NCI-H146 treated with DMSO at 0.1 percent for 48 hours (cell line): ENCODE measurements around the gene HIP1R.
A peak's percentile ranks its signal among the peaks of the same experiment; 100 is the strongest.
"Not testable (repeated sequence)": the region's sequence is repeated elsewhere in the genome, so short reads cannot be mapped to it uniquely, and the experiment has no call there.

Experiments
- DNase-seq: peaks from one replicate; lab custom pipeline; 2025; ENCODE audit not compliant: unreplicated experiment; lab: John Stamatoyannopoulos, UW

HIP1R gene

DNA sequence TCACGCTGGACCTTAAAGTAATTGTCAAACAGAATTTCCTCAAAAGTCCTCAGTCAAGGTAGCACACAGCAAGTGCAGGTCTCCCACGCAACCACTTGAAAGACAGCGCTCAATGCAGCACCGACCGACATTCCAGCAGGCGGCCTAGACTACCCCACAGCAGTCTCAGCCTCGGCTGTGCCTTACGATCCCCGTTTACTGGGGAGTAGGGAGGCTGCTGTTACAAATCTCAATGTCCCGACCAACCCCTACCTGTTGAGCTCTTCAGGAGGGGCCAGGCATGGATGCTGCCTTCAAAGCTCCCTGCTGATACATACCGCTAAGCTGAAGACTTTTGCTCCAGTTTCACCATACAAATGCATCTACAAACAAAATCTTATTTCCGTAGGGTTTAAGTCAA is 38.8 kb downstream of the HIP1R start:
- no peak for DNase-seq

DNA sequence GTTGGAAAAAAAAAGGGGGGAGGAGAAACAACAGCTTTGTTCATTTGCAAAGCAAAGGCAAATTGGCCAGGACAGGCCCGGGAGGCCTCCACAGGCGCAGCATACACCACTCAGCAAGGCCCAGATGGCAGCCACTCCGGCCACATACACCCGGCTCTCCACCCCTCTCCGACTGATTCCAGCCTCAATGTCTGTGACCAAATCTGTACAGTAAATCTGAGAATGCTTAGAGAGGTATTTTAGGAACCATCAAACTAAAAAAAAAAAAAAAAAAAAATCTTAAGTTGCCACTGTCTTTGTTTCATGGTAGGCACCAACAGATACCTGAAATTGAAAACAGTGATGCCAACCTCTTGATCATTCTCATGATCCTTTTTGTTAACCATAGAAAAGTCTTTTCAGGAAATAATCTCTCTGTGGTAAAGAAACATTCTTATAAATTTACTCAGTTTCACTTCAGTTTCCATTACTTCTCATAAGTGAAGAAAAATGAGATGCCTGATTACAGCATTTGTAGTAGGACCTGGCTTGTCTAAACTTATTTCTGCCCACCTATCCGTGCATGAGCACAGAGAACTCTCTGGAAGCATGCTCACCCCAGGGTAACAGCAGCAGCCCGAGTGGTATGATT is 40.4 kb downstream of the HIP1R start:
- DNase-seq, result no peak

DNA sequence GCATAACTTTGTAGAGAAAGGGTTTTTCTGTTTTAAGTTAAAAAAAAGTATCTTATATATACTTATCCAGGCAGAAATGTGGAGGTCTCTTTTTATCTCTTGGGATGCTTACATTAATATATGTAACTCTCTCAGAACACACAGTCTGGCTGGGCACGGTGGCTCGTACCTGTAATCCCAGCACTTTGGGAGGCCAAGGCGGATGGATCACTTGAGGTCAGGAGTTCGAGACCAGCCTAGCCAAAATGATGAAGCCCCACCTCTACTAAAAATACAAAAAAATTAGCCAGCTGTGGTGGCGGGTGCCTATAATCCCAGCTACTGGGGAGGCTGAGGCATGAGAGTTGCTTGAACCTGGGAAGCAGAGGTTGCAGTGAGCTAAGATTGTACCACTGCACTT is 41.0 kb downstream of the HIP1R start:
- not testable (repeated sequence) for DNase-seq

DNA sequence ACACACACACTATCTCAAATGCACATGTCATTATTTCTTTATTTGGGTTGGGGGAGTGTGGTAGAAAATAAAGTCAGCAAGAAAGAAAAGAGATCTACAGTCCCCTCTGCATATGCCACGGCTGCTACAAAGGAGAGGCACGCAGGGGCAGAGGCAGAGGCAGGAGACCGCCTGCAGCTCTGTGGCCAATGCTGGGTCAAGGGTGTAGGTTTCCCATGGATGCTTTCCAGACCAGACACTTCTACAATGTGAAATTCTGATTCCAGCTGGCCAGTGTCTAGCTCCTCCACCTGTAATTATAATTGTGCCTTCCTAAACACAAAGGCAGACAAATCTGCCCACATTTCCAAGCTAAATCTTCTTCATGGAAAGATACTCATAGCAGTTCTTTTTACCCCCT is 41.5 kb downstream of the HIP1R start:
- peak; percentile 18 for DNase-seq

DNA sequence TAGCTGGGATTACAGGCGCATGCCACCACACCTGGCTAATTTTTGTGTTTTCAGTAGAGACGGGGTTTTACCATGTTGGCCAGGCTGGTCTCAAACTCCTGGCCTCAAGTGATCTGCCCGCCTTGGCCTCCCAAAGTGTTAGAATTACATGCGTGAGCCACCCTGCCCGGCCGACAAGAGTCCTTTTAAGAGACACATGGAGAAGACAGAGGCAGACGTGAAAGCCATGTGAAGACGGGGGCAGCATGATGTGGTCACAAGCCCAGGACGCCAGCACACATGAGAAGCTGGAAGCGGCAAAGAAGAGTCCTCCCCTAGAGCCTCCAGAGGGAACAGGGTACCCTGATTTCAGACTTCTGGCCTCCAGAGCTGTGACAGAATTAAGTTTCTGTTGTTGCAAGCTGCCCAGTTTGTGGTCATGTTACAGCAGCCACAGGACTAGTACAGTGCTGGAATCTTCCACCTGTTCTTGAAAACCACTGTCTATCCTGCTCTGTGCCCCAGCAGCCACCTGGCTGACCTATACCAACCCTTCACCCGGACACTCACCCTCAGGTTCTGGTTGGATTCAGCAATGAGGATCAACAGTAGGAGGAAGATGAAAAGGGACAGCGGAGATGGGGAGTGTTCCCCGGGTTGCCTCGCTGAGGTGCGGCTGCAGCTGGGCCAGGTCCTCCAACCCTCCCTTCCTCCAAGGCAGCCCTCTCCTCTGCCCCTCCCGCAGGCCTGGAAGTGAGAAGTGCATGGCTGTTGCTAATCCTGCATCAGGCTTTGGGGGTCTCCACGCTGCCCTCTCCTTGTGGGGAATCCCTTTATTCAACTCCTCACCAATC is 43.7 kb downstream of the HIP1R start:
- no peak for DNase-seq

DNA sequence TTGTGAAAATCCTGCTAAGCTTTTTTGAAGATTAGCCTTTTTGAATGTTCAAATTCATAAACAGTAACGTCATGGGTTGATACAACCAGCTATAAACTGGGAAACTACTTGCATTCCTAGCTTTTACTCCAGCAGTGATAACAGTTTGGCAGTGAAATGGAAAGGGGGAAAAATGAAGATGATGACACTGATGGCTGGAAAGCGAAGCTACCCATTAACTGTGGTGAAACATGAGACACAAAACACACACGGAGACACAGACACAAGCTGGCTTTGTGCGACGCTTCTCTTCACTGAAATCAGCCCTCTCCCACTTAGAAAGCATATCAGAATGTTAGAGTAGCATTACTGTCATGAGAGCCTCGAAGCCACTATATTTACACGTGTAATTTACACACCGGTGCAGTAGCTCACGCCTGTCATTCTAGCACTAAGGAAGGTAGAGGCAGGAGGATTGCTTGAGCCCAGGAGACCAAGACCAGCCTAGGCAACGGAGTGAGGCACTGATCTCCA is 45.0 kb downstream of the HIP1R start:
- DNase-seq, result no peak

DNA sequence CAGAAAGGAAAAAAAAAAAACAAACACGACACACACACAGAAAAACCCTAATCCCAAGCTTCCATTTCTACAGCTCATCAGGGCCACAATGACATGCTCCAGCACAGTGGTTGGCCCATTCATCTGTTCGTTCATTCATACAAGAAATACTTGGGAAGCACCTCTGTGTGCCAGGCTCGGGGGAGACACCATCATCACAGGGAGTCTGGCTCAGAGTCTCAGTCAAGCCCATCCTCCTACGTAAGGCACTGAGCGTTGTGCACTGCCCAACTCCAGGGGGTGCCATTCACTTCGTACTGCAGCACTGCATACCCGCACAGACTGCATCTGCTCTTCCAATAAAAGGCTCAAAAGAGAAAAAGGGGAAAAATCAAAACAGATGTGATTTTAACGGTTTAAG is 45.4 kb downstream of the HIP1R start:
- DNase-seq, result no peak

DNA sequence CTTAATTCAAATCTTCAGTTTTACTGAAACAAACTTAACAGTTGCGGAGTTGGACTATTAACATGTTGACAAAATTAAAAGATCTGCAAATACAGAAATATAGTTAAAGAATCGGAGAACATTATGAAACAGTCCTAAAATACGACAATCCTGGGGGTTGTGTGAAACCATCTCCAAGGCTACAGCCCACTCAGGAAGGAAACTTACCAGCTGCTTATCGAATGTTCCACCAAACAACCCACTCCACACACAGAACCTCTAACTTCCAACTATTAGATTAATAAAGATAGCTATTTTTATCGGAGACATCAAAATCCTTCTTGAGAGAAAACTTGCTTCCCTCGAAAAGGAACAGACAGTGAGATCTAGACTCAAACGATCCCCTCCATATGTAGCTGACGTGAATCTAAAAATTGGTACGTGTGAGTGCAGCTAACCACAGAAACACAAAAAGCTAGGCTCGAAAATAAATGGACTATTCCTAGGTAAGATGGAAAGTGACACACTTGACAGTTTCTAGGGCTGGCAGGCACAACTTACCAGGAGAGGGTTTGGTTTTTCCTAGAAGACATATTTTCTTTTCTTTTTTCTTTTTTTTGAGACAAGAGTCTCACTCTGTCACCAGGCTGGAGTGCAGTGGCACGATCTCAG is 47.8 kb downstream of the HIP1R start:
- no peak for DNase-seq

DNA sequence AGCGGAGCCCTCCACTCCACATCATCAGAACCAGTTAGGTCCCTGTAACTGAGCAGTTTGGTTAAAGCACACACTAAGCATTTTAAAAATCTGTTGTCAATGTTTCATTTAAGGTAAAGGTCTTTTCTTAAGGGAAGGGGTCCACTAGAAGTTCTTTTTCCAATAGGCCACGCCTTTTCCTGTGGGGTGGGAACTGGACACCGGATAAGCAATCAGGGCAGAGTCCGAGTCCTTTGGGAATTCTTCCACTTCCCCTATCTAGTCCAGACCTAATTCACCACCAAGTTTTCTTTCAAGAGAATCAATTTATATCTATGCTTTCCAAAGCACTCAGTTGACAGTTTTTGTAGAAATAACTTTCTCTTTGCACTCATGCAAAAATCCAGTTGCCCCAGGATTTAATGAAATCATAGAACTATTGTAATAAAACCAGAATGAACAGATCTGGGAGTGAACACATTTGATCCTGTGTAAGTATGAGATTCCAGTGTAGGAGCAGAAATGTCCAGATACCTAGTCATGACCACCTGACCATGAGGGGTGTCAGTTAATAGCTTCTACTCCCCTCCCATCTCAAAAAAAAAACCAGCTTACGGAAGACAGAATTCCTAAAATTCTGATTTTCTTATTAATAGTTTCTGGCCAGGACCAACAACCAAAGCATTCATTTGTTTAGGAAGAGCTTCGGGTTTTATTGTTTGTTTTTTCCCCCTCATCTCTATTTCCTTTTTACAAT is 49.0 kb downstream of the HIP1R start:
- DNase-seq, result no peak

DNA sequence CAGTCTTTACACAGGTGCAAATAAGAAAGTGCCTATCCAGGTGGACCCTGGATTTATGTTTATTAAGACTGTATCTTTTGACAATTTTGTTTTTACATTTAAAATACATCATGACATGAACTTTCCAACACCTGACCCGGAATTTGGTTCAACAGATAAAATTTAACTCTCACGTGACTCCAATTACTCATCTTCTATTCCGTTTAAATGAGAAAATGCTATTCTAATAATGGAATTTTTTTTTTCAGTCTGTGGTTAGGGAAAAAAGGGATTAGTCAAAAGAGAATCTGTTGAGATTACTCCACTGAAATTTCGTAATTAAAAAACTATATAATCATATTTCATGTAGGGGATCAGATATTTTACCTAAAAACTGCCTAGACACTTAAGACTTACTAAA is 49.6 kb downstream of the HIP1R start:
- no peak for DNase-seq

DNA sequence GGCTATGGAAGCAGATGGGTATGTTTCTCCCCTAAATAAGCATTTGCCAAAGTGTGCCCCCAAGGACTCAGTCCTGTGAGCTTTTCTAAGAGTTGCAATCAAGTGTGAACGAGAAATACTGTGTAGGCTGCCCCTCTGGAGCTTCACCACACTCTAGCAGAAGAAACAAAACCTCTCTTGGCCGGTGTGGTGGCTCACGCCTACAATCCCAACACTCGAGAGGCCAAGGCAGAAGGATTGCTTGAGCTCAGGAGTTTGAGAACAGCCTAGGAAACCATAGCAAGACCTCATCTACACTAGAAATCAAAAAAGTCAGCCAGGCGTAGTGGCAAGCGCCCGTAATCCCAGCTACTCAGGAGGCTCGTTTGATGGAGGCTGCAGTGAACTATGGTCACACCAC is 50.9 kb downstream of the HIP1R start:
- no peak for DNase-seq

DNA sequence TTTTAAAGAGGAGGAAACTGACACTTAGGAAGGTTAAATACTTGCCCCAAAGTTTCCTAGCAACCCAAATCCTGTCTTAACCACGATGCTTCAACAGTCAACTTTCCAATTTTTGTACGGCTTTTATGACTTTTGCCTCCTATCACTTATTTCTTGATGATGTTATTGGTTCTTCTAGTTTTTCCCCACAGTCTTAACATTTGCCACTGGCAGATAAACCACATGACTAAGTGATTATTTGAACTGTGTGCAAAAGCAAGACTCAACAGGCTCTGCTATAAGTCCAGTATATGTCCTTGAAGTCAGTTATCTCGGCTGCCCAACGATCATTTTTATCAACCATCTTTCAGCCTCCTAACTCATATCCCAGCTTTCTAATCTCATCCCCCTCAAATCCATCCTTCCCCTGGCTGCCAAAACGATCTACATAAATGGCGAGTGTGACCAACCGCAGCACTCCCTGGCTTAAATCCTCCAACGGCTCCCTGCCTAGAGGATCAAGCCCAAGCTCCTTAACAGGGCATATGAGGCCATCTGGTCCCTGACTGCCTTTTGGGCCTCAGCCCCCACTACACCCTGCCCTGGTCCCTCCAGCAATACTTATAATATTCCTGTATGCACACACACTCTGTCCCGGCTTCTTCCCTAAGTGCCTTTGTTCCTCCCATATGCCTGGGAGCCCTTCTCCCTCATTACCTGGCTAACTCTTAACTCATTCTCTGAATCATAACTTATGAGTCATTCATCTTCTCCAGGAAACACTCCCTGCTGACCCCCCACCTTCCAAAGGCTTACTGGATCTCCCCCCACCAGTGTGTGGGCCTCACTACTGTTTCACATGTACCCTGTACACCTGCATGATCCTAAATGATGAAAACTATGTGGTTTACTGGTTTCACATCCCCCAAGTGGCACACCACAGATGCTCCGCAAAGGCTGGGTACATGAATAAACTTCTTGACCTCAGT is 51.9 kb downstream of the HIP1R start:
- no peak for DNase-seq

DNA sequence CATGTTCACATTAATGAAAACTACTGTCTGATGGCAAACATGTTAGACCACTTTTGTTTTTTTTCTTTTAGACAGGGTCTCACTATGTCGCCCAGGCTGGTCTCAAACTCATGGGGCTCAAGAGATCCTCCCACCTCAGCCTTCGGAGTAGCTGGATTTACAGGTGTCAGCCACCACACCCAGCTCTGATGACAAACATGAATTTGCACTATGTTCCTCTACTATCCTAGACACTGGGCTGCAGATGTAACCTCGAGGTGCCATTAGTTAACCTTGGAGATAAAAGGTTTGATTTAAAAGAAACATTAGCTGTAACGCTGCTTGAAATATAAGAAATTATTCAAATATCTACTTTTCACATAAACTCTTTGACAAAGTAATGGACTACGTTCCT is 52.6 kb downstream of the HIP1R start:
- no peak for DNase-seq

DNA sequence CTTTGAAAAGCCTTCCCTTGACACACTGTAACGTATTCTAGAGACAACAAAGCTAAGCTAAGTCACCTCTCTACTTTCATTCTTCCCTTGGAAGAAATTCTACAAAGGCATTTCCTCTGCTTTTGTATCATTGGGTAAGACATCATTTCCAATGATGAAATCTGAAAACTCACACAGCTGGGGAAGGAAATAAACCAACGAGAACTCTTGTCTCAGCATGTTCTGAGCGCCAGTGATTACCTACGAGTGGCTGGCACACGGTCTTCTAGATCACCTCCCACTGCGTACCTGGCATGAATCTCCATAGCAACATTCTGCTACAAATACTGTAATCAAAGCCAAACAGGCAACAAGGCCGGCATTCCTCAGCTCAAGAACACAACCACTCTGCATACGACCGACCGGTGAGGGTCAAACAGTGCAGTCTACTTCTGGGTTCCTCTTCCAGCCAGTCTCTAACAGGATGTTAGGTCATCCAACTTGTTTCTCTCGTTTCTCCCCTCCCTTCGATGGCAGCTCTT is 53.0 kb downstream of the HIP1R start:
- no peak for DNase-seq

DNA sequence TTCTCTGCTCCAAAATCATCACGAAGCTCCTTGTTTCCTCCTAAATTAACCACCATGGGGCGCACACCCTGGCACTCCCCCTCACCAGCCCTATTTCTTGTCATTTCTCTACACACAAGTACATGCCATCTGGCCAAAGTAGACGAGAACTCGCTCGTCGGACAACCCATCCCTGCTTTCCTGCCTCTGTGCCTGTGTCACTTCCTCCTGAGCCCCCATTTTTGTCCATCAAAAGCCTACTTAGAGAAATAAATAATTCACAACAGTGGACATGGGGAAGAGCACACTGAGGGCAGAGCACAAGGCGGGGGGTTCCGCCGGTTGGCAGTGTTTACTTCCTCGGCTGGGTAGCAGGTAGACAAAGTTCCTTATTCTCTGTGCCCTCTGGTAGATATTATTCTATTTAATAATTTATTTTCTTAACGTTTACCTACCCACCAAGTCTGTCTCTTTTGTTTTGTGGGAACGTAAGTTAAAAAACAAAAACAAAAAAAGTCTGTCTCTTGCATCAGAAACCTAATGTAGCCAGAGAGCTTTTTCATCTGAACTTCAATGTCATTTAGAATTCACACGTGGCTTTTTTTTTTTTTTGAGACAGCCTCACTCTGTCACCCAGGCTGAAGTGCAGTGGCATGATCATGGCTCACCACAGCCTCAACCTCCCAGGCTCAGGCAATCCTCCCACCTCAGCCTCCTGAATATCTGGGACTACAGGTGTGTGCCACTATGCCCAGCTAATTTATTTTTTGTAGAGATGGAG is 54.7 kb downstream of the HIP1R start:
- DNase-seq, result no peak

DNA sequence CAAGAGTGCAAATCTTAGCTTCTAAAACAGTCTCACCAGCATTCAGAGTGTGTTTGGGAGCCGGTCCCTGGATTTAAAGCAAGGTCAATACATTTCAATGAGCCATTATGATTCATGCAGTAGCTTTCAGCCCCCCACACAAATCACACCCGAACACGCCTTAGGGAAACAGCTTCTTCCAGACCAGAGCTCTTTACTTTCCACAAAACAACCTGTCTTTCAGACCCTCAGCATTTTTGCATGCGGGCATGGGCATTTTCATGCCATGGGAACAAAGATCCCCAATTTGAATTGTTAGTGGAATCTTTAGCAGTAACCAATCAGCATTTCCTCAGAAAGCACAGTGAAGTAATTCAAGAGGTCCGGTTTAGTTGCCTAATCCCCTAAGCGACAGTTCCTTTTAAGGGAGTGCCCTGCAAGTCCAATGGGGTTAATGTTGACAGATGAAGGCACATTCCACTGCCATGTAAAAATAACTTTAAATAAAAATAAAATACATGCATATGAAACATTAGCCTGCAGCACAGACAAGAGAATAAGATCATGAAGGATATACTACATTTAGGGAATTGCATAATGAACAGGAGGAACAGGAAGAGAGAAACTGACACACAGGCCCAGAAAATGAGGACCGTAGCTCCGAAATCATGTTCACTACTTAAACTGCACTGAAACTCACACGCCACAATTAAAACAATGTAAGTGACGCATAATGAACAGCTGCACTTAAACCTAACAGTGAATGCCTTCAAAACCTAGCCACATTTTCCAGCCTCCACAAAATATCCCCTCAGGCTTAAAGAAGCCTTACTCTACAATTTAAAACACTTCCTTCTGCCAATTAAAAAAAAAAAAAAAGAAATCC is 56.6 kb downstream of the HIP1R start:
- DNase-seq, result no peak

DNA sequence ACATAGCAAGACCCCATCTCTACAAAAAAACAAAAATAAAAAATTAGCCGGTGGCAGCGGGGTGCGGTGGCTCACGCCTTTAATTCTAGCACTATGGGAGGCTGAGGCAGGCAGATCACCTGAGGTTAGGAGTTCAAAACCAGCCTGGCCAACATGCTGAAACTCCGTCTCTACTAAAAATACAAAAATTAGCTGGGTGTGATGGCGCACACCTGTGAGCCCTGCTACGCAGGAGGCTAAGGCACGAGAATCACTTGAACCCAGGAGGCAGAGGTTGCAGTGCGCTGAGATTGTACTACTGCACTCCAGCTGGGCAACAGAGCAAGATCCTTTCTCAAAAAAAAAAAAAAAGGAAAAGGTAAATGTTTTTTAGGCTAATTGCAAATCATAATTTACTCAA is 57.5 kb downstream of the HIP1R start:
- not testable (repeated sequence) for DNase-seq
